GM18951 (cell line): ENCODE results near the gene SEMA4B.

ENCODE experiments used
- POLR2A ChIP-seq: IDR thresholded peaks from 4 replicates; pipeline ENCODE4 v1.6.1; 2011; ENCODE audit warnings: mild to moderate bottlenecking; ENCODE audit not compliant: insufficient read length, insufficient read depth; ENCODE audit errors: extremely low read depth
- in situ Hi-C: fragments of 300-500 bp; cut with MboI; formaldehyde crosslinking; loops from one replicate; pipeline ENCODE4 v1.12.0; 2022; ENCODE audit warnings: low sequenced_read_pairs, mixed read lengths, inconsistent platforms; ENCODE audit not compliant: unreplicated experiment

The SEMA4B gene

DNA sequence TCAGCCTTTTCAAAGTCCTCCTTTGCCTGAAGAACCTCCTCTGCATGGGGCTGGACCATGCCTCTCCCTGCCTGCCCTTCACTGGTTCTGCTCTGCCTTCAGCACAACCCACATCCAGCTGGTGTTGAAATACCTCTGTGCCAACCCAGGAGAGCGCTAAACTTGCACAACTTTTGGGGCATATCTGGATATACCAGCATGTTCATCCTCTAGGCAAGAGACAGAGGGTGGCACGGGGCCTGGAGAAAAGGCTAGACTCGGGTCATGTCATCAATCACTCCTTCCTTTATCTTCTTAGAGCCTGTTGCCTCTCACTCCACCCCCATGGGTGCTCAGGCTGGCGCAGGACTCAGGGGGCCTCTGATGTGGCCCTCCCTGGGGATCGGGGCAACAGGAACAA is 4.8 kb downstream of the SEMA4B start:
- in situ Hi-C loops: no loop called here
- no peak for TF ChIP-seq POLR2A

- in situ Hi-C loops: no loop called here
- no peak for TF ChIP-seq POLR2A
Measured at GRCh38 chr15:90207252-90207651, 6.1 kb downstream of the SEMA4B start.

DNA sequence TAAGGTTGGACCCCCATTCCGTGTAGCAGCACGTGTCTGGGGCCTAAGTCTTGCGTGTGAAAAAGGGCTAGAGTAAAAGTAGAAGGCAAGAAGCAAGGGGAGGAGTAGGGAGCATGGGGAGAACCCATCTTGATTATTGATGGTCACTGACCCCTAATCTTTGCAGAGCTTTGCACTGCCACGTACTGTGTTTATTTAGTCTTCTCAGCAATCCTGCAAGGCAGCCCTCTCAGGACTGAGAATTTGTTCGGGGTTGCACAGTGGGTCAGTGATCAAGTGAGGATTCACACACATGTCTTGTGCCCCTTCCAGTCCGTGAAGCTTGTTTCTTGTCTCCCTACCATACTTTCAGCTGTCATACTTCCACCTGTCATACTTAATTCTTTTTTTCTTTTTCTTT is 7.2 kb downstream of the SEMA4B start:
- in situ Hi-C loops: no loop called here
- TF ChIP-seq POLR2A: no peak

- no peak for TF ChIP-seq POLR2A
Measured at GRCh38 chr15:90209591-90209990, 8.5 kb downstream of the SEMA4B start.

GRCh38 chr15:90210593-90210992 is 9.5 kb downstream of the SEMA4B start:
- in situ Hi-C loops: no loop called here
- no peak for TF ChIP-seq POLR2A

More at GRCh38 chr15:90209591-90209990, 8.5 kb downstream of the SEMA4B start:
- in situ Hi-C loops: no loop called here

GRCh38 chr15:90211009-90211408 is 9.9 kb downstream of the SEMA4B start:
- in situ Hi-C loops: no loop called here
- TF ChIP-seq POLR2A: no peak

- TF ChIP-seq POLR2A: no peak
- in situ Hi-C loops: no loop called here
Measured at GRCh38 chr15:90211440-90212143, 10.5 kb downstream of the SEMA4B start.

GRCh38 chr15:90212221-90213098 is 11.3 kb downstream of the SEMA4B start:
- TF ChIP-seq POLR2A: no peak
- in situ Hi-C loops: no loop called here

- TF ChIP-seq POLR2A: no peak
- in situ Hi-C loops: no loop called here
Measured at GRCh38 chr15:90213122-90213817, 12.1 kb downstream of the SEMA4B start.

DNA sequence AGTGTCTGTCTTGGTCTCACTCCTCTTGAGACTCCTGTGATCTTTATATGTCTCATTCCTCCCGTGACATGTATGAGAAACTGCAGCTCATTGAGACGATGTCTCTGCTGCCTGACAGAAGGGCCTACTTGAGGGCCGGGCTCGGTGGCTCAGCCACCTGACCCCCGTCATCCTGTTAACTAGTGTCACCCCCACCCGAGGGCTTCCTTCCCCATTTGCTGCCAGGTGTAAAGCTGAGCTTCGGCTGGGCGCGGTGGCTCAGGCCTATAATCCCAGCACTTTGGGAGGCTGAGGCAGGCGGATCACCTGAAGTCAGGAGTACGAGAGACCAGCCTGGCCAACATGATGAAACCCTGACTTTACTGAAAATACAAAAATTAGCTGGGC is 12.7 kb downstream of the SEMA4B start:
- in situ Hi-C loops: no loop called here

DNA sequence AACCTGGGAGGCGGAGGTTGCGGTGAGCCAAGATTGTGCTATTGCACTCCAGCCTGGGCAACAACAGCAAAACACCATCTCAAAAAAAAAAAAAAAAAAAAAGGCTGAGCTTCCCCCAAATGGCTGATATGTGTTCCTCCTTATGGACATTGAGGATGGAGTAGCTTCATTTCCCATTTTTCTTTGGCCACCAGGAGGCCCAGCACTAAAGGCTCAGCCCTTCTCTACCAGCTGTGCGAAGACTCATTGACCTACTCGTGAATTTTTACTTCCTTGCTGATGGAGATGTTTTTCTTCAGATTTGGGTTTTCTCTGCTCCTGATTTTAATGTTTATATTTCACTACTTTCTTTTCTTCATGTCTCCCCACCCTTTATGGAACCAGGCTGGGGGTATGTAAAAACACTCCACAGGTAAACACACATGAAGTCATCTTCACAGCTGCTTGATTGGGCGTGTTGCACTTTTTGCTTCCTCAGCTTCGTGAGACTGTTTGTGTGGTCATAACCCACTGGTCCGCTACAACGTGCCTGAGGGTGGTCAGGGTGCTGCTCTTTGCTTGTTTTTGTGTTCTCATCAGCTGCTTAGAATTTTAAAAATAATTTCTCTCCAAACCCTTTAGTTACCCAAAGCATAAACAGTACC is 13.5 kb downstream of the SEMA4B start:
- in situ Hi-C loops: loop anchor here (5.0 kb wide), 1 partner anchor 52 kb away; no protein-coding TSS in a partner anchor
- no peak for TF ChIP-seq POLR2A

More for the DNA sequence above, 12.7 kb downstream of the SEMA4B start:
- no peak for TF ChIP-seq POLR2A

- in situ Hi-C loops: loop anchor here (5.0 kb wide), 1 partner anchor 56 kb away; no protein-coding TSS in a partner anchor
- TF ChIP-seq POLR2A: no peak
Measured at GRCh38 chr15:90217671-90218394, 16.7 kb downstream of the SEMA4B start.
